ENCODE results near the gene CFAP119.

CFAP119 gene

GRCh38 chr16:30710971-30711370 lies 50.9 kb downstream of the CFAP119 start:
- no peak for DNase-seq (ENCODE audit: low read depth)

All from T follicular helper cell (primary cell).